Measurements from ENCODE around the gene ENHO. TPM values are rescaled to one million over a fixed set of nuclear protein-coding genes. Genes with fewer than 3 reads are reported as not detected.

The ENHO gene
- total and polyA plus RNA-seq, 2 donors (not counting 1 experiment from before 2014, with no cell fraction given) = not detected

- POLR2A ChIA-PET = no interaction called here
- WGBS (ENCODE audit: insufficient coverage) = 21% methylated on average over 30 of the region's 31 CpGs
- Histone ChIP-seq H3K4me2 (replicated peaks; ENCODE audit: low read depth, low read length, poor library complexity, severe bottlenecking) (peak overlapping the region; percentile 93), H3K9me3 (ENCODE audit: control extremely low read depth in 1 of 3, control insufficient read depth in 2 of 3, insufficient read depth in 1 of 3, low read length in 2 of 3) (no peaks in the 10 kb centered on the region), H3K27ac (ENCODE audit: low read length in 2 of 2) (no peak overlapping the region), H3K4me3 (ENCODE audit: control extremely low read depth in 1 of 5, extremely low read depth in 1 of 5, insufficient read depth in 1 of 5, low read depth in 2 of 5, low read length in 4 of 5) (peak overlapping the region in 4 of 5 experiments; percentile 17 to 69 (median 50)), H3K36me3 (replicated peaks in 1 of 2; ENCODE audit: control extremely low read depth in 1 of 2, control insufficient read depth in 1 of 2, extremely low read depth in 1 of 2, insufficient read depth in 2 of 2, low read length in 1 of 2) (no peaks in the 10 kb centered on the region), H4K20me1 (ENCODE audit: control insufficient read depth, insufficient read depth, low read length, poor library complexity, severe bottlenecking) (no peaks in the 10 kb centered on the region), H3K9ac (ENCODE audit: low read length) (peak overlapping the region; percentile 62), H3K4me1 (ENCODE audit: control insufficient read depth in 2 of 2, insufficient read depth in 2 of 2, low read length in 2 of 2) (peaks cover 9 to 12% of the 10 kb centered on the region in 2 donors), H3K27me3 (replicated peaks in 1 of 4; ENCODE audit: control extremely low read depth in 1 of 4, control insufficient read depth in 3 of 4, insufficient read depth in 4 of 4, low read length in 3 of 4) (peaks cover 0 to 18% (median 4%) of the 10 kb centered on the region in 4 experiments), H3K79me2 (ENCODE audit: control insufficient read depth, insufficient read depth, low read length) (no peaks in the 10 kb centered on the region), H2AFZ (ENCODE audit: insufficient read depth, low read depth, low read length, poor library complexity, severe bottlenecking) (peak overlapping the region; percentile 73)
- ATAC-seq (ENCODE audit: low read depth) = no peak
- no peak for TF ChIP-seq CTCF (IDR thresholded peaks at IDR 0.05)
- no peak for TF ChIP-seq EZH2 (IDR thresholded peaks at IDR 0.05; ENCODE audit: borderline replicate concordance, insufficient read depth, low read depth, low read length, poor library complexity, severe bottlenecking)
- CTCF ChIA-PET = no interaction called here
- Mint-ChIP-seq H3K9me3 (ENCODE audit: insufficient read depth) (no peaks in the 10 kb centered on the region), H3K4me1 (peaks cover 13% of the 10 kb centered on the region), H3K27ac (peak overlapping the region; percentile 76), H3K4me3 (peak overlapping the region; percentile 89), H3K27me3 (peaks cover 28% of the 10 kb centered on the region)
- intact Hi-C loops (cut with micrococcal nuclease) = no loop called here
- DNase-seq = no peak
Observed at GRCh38 chr9:34522091-34522887, 501 bp downstream of the ENHO start.

GRCh38 chr9:34521406-34522045 is 1.3 kb downstream of the ENHO start:
- no peaks in the 10 kb centered on the region for H3K9me3 ChIP-seq (ENCODE audit: control extremely low read depth in 1 of 3, control insufficient read depth in 2 of 3, insufficient read depth in 1 of 3, low read length in 2 of 3)
- H3K4me3 ChIP-seq (ENCODE audit: control extremely low read depth in 1 of 5, extremely low read depth in 1 of 5, insufficient read depth in 1 of 5, low read depth in 2 of 5, low read length in 4 of 5) = no peak overlapping the region
- no peaks in the 10 kb centered on the region for H3K36me3 ChIP-seq (replicated peaks in 1 of 2; ENCODE audit: control extremely low read depth in 1 of 2, control insufficient read depth in 1 of 2, extremely low read depth in 1 of 2, insufficient read depth in 2 of 2, low read length in 1 of 2)
- peaks cover 0 to 18% (median 4%) of the 10 kb centered on the region in 4 experiments for H3K27me3 ChIP-seq (replicated peaks in 1 of 4; ENCODE audit: control extremely low read depth in 1 of 4, control insufficient read depth in 3 of 4, insufficient read depth in 4 of 4, low read length in 3 of 4)
- intact Hi-C loops (cut with micrococcal nuclease) = no loop called here
- H2AFZ ChIP-seq (ENCODE audit: insufficient read depth, low read depth, low read length, poor library complexity, severe bottlenecking) = no peak overlapping the region
- Mint-ChIP-seq H3K9me3 (ENCODE audit: insufficient read depth) (no peaks in the 10 kb centered on the region), H3K4me3 (peak overlapping the region; percentile 29), H3K27me3 (peaks cover 28% of the 10 kb centered on the region), H3K4me1 (peaks cover 13% of the 10 kb centered on the region), H3K27ac (no peak overlapping the region)
- no peak overlapping the region for H3K9ac ChIP-seq (ENCODE audit: low read length)
- no peaks in the 10 kb centered on the region for H4K20me1 ChIP-seq (ENCODE audit: control insufficient read depth, insufficient read depth, low read length, poor library complexity, severe bottlenecking)
- ChIA-PET POLR2A (interaction anchor here (0.6 kb wide), 1 partner anchor 94 kb away, joined by 5 read pairs; no protein-coding TSS in a partner anchor), CTCF (no interaction called here)
- DNase-seq = no peak
- no peak overlapping the region for H3K4me2 ChIP-seq (replicated peaks; ENCODE audit: low read depth, low read length, poor library complexity, severe bottlenecking)
- TF ChIP-seq EZH2 (IDR thresholded peaks at IDR 0.05; ENCODE audit: borderline replicate concordance, insufficient read depth, low read depth, low read length, poor library complexity, severe bottlenecking) (no peak), CTCF (IDR thresholded peaks at IDR 0.05) (no peak)
- WGBS (ENCODE audit: insufficient coverage) = 95% methylated on average over 10 of the region's 11 CpGs
- no peaks in the 10 kb centered on the region for H3K79me2 ChIP-seq (ENCODE audit: control insufficient read depth, insufficient read depth, low read length)
- H3K27ac ChIP-seq (ENCODE audit: low read length in 2 of 2) = no peak overlapping the region
- no peak for ATAC-seq (ENCODE audit: low read depth)
- peaks cover 9 to 12% of the 10 kb centered on the region in 2 donors for H3K4me1 ChIP-seq (ENCODE audit: control insufficient read depth in 2 of 2, insufficient read depth in 2 of 2, low read length in 2 of 2)

Measured in B cell (primary cell).